Large intestine (tissue), 3 donors: Measurements from ENCODE around the gene OR2A14. TPM values are rescaled to one million over a fixed set of nuclear protein-coding genes. Genes with fewer than 3 reads are reported as not detected.
"Not testable (repeated sequence)": the region's sequence is repeated elsewhere in the genome, so short reads cannot be mapped to it uniquely, and the experiment has no call there.

Source experiments
- DNase-seq, 2 donors: peaks; one replicate each; pipeline versions ENCODE4 v3.0.0 to v3.0.0-alpha.2; 2013
- H3K27ac ChIP-seq: one replicate; pipeline ENCODE4 v1.5.1; 2013; ENCODE audit warnings: low read length
- H3K27me3 ChIP-seq: 2 replicates; pipeline ENCODE4 v1.6.1; 2013; ENCODE audit warnings: low read length; ENCODE audit not compliant: control insufficient read depth, insufficient read depth
- H3K36me3 ChIP-seq: 2 replicates; pipeline ENCODE4 v1.6.1; 2013; ENCODE audit warnings: low read length; ENCODE audit not compliant: control insufficient read depth, insufficient read depth
- H3K4me1 ChIP-seq: one replicate; pipeline ENCODE4 v1.6.1; 2013; ENCODE audit warnings: low read length; ENCODE audit not compliant: control insufficient read depth, insufficient read depth
- H3K4me3 ChIP-seq: one replicate; pipeline ENCODE4 v1.5.1; 2013; ENCODE audit warnings: low read length
- H3K9me3 ChIP-seq: one replicate; pipeline ENCODE4 v1.6.1; 2013; ENCODE audit warnings: mild to moderate bottlenecking, low read depth, low read length, moderate library complexity; ENCODE audit not compliant: control insufficient read depth
- WGBS: methylation state at CpG from one replicate; pipeline ENCODE4 v1.1.5; 2013; ENCODE audit warnings: low lambda C conversion rate; ENCODE audit not compliant: insufficient coverage; 5-methylcytosine and 5-hydroxymethylcytosine counted together
- polyA plus RNA-seq: library from polyadenylated mRNA; unstranded; fragments of 120-200 nt; gene quantifications from one replicate; pipeline ENCODE4 v1.2.1, GENCODE V29; 2013

Gene OR2A14
- polyA plus RNA-seq, 1 donor = 0.07 TPM

- no peak for DNase-seq
- Histone ChIP-seq H3K4me1 (no peaks in the 10 kb centered on the region), H3K4me3 (no peak overlapping the region), H3K27ac (no peak overlapping the region), H3K9me3 (peaks cover 14% of the 10 kb centered on the region), H3K36me3 (no peaks in the 10 kb centered on the region), H3K27me3 (no peaks in the 10 kb centered on the region)
- no CpG with 5 or more reads among the region's 3 CpGs for WGBS
Observed at GRCh38 chr7:144144426-144144825, 21.4 kb downstream of the OR2A14 start.

GRCh38 chr7:144148224-144148827 is 25.4 kb downstream of the OR2A14 start:
- Histone ChIP-seq H3K36me3 (no peaks in the 10 kb centered on the region), H3K27ac (no peak overlapping the region), H3K4me1 (no peaks in the 10 kb centered on the region), H3K9me3 (peaks cover 14% of the 10 kb centered on the region), H3K27me3 (no peaks in the 10 kb centered on the region), H3K4me3 (no peak overlapping the region)
- 86% methylated on average over 2 of the region's 2 CpGs for WGBS
- no peak for DNase-seq

DNA sequence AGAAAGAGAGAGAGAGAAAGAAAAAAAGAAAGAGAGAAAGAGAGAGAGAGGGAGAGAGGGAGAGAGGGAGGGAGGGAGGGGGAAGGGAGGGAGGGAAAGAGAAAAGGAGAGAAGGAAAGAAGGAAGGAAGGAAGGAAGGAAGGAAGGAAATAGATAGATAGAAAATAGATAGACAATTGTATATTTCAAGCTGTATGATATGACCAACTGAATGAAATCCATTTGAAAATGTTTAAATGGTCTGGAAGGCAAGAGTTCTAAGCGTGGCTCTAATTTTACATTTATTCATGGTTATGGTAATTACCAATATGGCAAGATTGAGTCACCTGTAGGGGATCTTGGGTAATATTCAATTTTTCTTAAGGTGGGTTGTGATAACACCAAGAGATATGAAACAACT is 35.9 kb downstream of the OR2A14 start:
- DNase-seq = no peak
- WGBS = no CpG with 5 or more reads among the region's 1 CpG
- no peak overlapping the region for H3K27ac ChIP-seq
- no peaks in the 10 kb centered on the region for H3K9me3 ChIP-seq
- no peaks in the 10 kb centered on the region for H3K4me1 ChIP-seq
- H3K27me3 ChIP-seq = no peaks in the 10 kb centered on the region
- no peak overlapping the region for H3K4me3 ChIP-seq
- H3K36me3 ChIP-seq = no peaks in the 10 kb centered on the region

DNA sequence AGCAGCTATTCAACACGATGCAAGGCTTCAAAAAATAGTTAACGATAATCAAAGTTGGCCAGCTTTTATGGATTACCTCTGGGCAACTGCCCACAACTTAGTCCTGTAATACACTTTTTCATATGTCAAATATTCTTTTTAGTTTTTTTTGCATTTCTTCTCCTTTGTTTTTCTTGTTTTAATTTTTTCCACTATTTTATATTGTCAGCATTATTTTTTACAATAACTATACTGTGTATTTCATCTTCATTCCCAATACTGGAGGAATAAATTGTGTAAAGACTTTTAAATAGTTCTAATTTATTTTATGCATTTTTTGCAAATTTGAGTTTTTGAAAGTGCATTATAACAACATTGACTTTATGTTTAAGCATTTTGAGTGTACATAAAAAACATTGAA is 41.8 kb downstream of the OR2A14 start:
- no peak overlapping the region for H3K27ac ChIP-seq
- no peaks in the 10 kb centered on the region for H3K27me3 ChIP-seq
- no peaks in the 10 kb centered on the region for H3K9me3 ChIP-seq
- no peak overlapping the region for H3K4me3 ChIP-seq
- H3K36me3 ChIP-seq = no peaks in the 10 kb centered on the region
- 80% methylated on average over 2 of the region's 2 CpGs for WGBS
- no peak for DNase-seq
- no peaks in the 10 kb centered on the region for H3K4me1 ChIP-seq

DNA sequence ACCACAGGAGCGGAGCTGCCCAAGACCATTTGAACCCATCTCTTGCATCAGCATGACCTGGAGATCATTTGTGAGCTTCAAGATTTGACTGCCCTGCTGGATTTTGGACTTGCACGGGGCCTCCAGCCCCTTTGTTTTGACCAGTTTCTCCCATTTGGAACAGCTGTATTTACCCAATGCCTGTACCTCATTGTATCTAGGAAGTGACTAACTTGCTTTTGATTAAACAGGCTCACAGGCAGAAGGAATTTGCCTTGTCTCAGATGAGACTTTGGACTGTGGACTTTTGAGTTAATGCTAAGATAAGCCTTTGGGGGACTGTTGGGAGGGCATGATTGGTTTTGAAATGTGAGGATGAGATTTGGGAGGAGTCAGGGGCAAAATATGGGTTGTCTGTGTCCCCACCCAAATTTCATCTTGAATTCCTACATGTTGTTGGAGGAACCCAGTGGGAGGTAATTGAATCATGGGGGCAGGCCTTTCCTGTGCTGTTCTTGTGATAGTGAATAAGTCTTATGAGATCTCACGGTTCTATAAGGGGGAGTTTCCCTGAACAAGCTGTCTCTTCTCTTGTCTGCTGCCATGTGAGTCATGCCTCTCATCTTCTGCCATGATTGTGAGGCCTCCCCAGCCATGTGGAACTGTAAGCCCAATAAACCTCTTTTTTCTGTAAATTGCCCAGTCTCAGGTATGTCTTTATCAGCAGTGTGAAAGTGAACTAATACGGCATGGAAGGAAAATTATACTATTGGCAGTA is 48.8 kb downstream of the OR2A14 start:
- no CpG with 5 or more reads among the region's 4 CpGs for WGBS
- not testable (repeated sequence) for DNase-seq, H3K27ac ChIP-seq, H3K9me3 ChIP-seq, H3K36me3 ChIP-seq, H3K4me3 ChIP-seq, H3K27me3 ChIP-seq, H3K4me1 ChIP-seq

- no peaks in the 10 kb centered on the region for H3K27me3 ChIP-seq
- no peaks in the 10 kb centered on the region for H3K9me3 ChIP-seq
- no peaks in the 10 kb centered on the region for H3K36me3 ChIP-seq
- H3K4me3 ChIP-seq = no peak overlapping the region
- no peak for DNase-seq
- 80% methylated on average over 1 of the region's 5 CpGs for WGBS
- no peaks in the 10 kb centered on the region for H3K4me1 ChIP-seq
- H3K27ac ChIP-seq = no peak overlapping the region
Observed at GRCh38 chr7:144174613-144175012, 51.6 kb downstream of the OR2A14 start.

GRCh38 chr7:144178380-144179164 is 55.6 kb downstream of the OR2A14 start:
- H3K9me3 ChIP-seq, H3K27me3 ChIP-seq, H3K36me3 ChIP-seq, H3K4me3 ChIP-seq, H3K4me1 ChIP-seq, H3K27ac ChIP-seq, DNase-seq: not testable (repeated sequence)
- no CpG with 5 or more reads among the region's 10 CpGs for WGBS

DNA sequence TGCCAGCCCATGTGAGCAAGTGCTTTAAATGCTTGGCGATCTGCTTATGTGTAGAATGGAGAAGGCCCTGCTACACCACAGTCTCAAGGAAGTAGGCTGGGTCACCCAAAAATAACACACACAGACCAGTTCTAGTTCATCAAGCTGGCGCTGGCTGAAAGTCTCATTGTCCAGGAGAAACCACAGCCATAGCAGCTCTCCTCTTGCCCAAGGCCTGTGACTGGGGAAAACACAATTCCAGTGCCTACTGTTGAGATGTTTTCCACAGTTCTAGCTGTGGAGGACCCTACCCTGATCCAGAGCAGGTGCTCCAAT is 56.1 kb downstream of the OR2A14 start:
- WGBS = no CpG with 5 or more reads among the region's 2 CpGs
- not testable (repeated sequence) for H3K4me3 ChIP-seq, H3K4me1 ChIP-seq, H3K27ac ChIP-seq, DNase-seq, H3K9me3 ChIP-seq, H3K36me3 ChIP-seq, H3K27me3 ChIP-seq

Other genes with a start within 250 kb of the OR2A14 start
- 54.1 TPM for gene TCAF1, start 221.0 kb upstream of the OR2A14 start, polyA plus RNA-seq
- gene OR2F2, start 187.9 kb upstream of the OR2A14 start, polyA plus RNA-seq = not detected
- 0.13 TPM for gene OR2F1, start 168.3 kb upstream of the OR2A14 start, polyA plus RNA-seq
- gene OR6B1, start 122.9 kb upstream of the OR2A14 start, polyA plus RNA-seq = not detected
- under 0.01 TPM for gene OR2A5, start 74.2 kb upstream of the OR2A14 start, polyA plus RNA-seq
- gene OR2A25, start 53.4 kb upstream of the OR2A14 start, polyA plus RNA-seq = not detected
- gene OR2A12, start 36.9 kb upstream of the OR2A14 start, polyA plus RNA-seq = 0.04 TPM
- gene OR2A2, start 13.6 kb upstream of the OR2A14 start, polyA plus RNA-seq = not detected
- gene CTAGE4, start 60.3 kb downstream of the OR2A14 start, polyA plus RNA-seq = 18.7 TPM
- 30.6 TPM for gene ARHGEF35, start 72.7 kb downstream of the OR2A14 start, polyA plus RNA-seq
- 0.34 TPM for gene OR2A42, start 116.4 kb downstream of the OR2A14 start, polyA plus RNA-seq
- 16.7 TPM for gene OR2A7, start 141.6 kb downstream of the OR2A14 start, polyA plus RNA-seq
- 11.2 TPM for gene CTAGE8, start 146.1 kb downstream of the OR2A14 start, polyA plus RNA-seq
- 0.94 TPM for gene OR2A1, start 189.2 kb downstream of the OR2A14 start, polyA plus RNA-seq
- 41.1 TPM for gene ARHGEF5, start 232.2 kb downstream of the OR2A14 start, polyA plus RNA-seq